Chondrocyte (in vitro differentiated cells): Measurements from ENCODE around the gene TBC1D17. TPM values are rescaled to one million over a fixed set of nuclear protein-coding genes. Genes with fewer than 3 reads are reported as not detected.
A peak's percentile ranks its signal among the peaks of the same experiment; 100 is the strongest.

Experiments
- DNase-seq: peaks from one replicate; pipeline ENCODE4 v3.0.0; 2021; ENCODE audit warnings: mixed read lengths, low spot score
- H3K27ac Mint-ChIP-seq: one replicate; pipeline ENCODE4 v1.8.0; 2021; ENCODE audit warnings: mild to moderate bottlenecking, moderate library complexity, mixed read lengths; ENCODE audit not compliant: unreplicated experiment
- H3K27me3 Mint-ChIP-seq: 2 replicates; pipeline ENCODE4 v1.8.0; 2021; ENCODE audit warnings: low read depth, mixed read lengths
- H3K36me3 Mint-ChIP-seq: 2 replicates; pipeline ENCODE4 v1.8.0; 2021; ENCODE audit warnings: low read depth, mixed read lengths
- H3K4me1 Mint-ChIP-seq: 2 replicates; pipeline ENCODE4 v1.8.0; 2021; ENCODE audit warnings: low read depth, mild to moderate bottlenecking, mixed read lengths
- H3K4me3 Mint-ChIP-seq: one replicate; pipeline ENCODE4 v1.8.0; 2021; ENCODE audit warnings: mild to moderate bottlenecking, moderate library complexity, mixed read lengths; ENCODE audit not compliant: unreplicated experiment
- H3K9me3 Mint-ChIP-seq: 2 replicates; pipeline ENCODE4 v1.8.0; 2021; ENCODE audit warnings: low read depth, mixed read lengths
- CTCF ChIP-seq: fragments of 200-600 bp; sonication (generic); IDR thresholded peaks from 2 replicates; pipeline ENCODE4 v1.5.0; 2021; ENCODE audit warnings: antibody characterized with exemption, mild to moderate bottlenecking, moderate library complexity
- total RNA-seq: library from RNA; stranded (reverse); gene quantifications from 3 replicates; pipeline ENCODE4 v1.2.1, GENCODE V29; 2021

The TBC1D17 gene
- total RNA-seq, 1 donor from 2014 or later: 44.8 TPM

GRCh38 chr19:49875857-49876421, 1.6 kb upstream of the TBC1D17 start:
- no peak for TF ChIP-seq CTCF
- peaks cover 8% of the 10 kb centered on the region for H3K36me3 Mint-ChIP-seq
- H3K27me3 Mint-ChIP-seq: no peaks in the 10 kb centered on the region
- peak; percentile 80 for DNase-seq
- H3K4me3 Mint-ChIP-seq: no peak overlapping the region
- H3K9me3 Mint-ChIP-seq: no peaks in the 10 kb centered on the region
- no peak overlapping the region for H3K27ac Mint-ChIP-seq
- peaks cover 35% of the 10 kb centered on the region for H3K4me1 Mint-ChIP-seq

DNA sequence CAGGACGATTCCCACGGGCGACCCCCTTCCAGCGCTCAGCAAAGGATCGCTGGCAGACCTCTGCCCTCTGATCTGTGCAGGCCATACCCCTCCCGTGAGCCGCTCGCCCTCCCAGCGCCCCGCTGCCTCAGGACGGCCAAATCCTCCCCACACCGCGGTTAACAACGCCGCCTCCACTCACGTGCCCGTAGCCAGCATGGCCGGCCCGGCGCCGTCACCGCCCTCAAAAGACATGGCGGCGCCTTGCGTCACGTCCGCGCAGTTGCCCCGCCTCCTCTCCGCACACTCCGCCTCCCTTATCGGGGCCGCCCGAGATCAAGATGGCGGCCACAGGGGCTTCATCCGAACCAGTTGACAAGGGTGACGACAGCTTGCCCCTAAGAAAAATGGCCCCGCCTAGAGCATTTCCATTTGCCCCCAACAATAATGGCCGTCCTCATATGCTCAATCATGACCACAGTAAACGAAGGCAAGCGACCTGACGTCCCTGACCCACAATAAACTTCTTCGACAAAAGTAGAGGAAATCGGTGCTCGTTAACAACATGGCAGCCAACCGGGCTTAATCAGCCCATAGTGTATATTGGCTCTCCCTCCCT, 981 bp upstream of the TBC1D17 start:
- no peak for TF ChIP-seq CTCF
- H3K27me3 Mint-ChIP-seq: no peaks in the 10 kb centered on the region
- peaks cover 35% of the 10 kb centered on the region for H3K4me1 Mint-ChIP-seq
- H3K36me3 Mint-ChIP-seq: peaks cover 11% of the 10 kb centered on the region
- H3K27ac Mint-ChIP-seq: no peak overlapping the region
- H3K4me3 Mint-ChIP-seq: no peak overlapping the region
- H3K9me3 Mint-ChIP-seq: no peaks in the 10 kb centered on the region
- DNase-seq: peak; percentile 99

- DNase-seq: peak; percentile 99
- Mint-ChIP-seq H3K9me3 (no peaks in the 10 kb centered on the region), H3K4me1 (peaks cover 30% of the 10 kb centered on the region), H3K4me3 (no peak overlapping the region), H3K27ac (no peak overlapping the region), H3K36me3 (peaks cover 16% of the 10 kb centered on the region), H3K27me3 (no peaks in the 10 kb centered on the region)
- no peak for TF ChIP-seq CTCF
Measured at GRCh38 chr19:49877879-49878743, 609 bp downstream of the TBC1D17 start.

DNA sequence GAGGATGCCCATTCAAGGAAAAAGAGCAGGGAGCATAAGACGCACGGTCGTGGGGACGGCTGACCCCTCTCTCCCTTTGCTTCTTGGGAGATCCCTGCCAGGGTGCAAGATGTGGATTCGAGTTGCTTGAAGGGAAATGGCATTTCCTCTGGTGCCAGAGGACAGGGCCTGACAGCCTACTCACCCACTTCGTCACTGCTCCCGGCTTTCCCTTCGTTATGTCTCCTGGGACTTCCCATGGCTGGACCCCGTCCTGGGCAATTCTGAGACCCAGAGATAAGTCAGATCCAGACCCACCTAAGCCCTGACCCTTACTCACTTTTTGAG, 1.2 kb downstream of the TBC1D17 start:
- Mint-ChIP-seq H3K27ac (no peak overlapping the region), H3K36me3 (peaks cover 21% of the 10 kb centered on the region), H3K27me3 (no peaks in the 10 kb centered on the region), H3K4me3 (no peak overlapping the region), H3K4me1 (peaks cover 30% of the 10 kb centered on the region), H3K9me3 (no peaks in the 10 kb centered on the region)
- no peak for DNase-seq
- no peak for TF ChIP-seq CTCF

DNA sequence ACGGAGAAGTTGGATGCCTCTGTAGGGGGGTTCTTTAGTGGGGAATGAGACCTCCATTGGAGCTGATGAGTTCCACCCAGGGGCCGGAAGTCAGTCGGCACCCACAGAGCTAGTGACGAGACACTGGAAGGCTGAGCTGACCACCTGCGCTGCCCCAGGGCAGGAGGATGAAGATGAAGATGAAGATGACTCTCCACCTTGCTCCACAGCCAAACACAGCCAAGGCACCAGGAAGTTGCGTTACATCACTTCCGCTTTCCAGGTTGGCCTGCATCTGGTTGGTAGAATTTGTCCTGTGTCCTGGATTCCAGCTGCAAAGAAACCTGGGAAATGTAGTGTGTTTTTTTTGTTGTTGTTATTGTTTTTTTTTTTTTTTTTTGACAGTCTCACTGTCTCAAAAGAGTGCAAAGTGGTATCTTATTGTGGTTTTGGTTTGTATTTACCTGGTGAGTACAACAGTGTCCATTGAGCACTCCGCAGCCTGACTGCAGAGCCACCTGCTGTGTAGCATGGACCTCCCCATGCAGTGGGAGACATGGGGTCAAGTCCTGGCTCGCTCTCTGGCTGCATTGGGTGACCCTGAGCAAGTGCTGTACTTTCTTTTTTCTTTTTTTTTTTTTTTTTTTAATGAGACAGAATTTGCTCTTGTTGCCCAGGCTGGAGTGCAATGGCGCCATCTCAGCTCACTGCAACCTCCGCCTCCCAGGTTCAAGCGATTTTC, 1.9 kb downstream of the TBC1D17 start:
- Mint-ChIP-seq H3K27ac (peak overlapping the region; percentile 61), H3K4me1 (peaks cover 27% of the 10 kb centered on the region), H3K27me3 (no peaks in the 10 kb centered on the region), H3K36me3 (peaks cover 24% of the 10 kb centered on the region), H3K4me3 (no peak overlapping the region), H3K9me3 (no peaks in the 10 kb centered on the region)
- no peak for TF ChIP-seq CTCF
- peak; percentile 62 for DNase-seq
